Measurements from ENCODE around the gene GGNBP2.

DNA sequence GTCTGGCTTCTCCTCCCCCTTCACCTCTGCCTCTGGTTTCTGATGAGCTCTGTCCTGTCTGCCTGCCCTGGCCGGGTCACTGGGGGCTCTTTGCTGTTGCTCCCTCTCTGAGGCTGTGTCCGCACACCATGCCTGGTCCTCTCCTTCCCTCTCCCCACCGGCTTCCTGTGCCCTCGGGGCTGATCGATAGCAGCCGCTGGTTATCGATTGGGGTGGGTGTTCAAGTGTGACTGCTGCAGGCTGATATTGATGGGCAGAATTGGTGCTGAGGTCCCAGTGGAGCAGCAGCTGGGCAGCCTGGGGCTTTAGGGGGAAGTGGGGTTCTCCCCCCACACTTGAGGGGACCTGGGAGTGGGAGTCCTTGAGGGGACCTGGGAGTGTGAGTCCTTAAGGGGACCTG is 73.1 kb downstream of the GGNBP2 start:
- TF ChIP-seq, protein P1, sequence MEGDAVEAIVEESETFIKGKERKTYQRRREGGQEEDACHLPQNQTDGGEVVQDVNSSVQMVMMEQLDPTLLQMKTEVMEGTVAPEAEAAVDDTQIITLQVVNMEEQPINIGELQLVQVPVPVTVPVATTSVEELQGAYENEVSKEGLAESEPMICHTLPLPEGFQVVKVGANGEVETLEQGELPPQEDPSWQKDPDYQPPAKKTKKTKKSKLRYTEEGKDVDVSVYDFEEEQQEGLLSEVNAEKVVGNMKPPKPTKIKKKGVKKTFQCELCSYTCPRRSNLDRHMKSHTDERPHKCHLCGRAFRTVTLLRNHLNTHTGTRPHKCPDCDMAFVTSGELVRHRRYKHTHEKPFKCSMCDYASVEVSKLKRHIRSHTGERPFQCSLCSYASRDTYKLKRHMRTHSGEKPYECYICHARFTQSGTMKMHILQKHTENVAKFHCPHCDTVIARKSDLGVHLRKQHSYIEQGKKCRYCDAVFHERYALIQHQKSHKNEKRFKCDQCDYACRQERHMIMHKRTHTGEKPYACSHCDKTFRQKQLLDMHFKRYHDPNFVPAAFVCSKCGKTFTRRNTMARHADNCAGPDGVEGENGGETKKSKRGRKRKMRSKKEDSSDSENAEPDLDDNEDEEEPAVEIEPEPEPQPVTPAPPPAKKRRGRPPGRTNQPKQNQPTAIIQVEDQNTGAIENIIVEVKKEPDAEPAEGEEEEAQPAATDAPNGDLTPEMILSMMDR (IDR thresholded peaks at IDR 0.05) = no peak
- no peak for TF ChIP-seq POLR2A (IDR thresholded peaks at IDR 0.05)
